Bronchial epithelial cell (primary cell): Measurements from ENCODE around the gene TFCP2L1. TPM values are rescaled to one million over a fixed set of nuclear protein-coding genes. Genes with fewer than 3 reads are reported as not detected.

Experiments
- DNase-seq: peaks from one replicate; pipeline ENCODE4 v3.0.0-alpha.2; 2010; ENCODE audit warnings: low read depth
- FAIRE-seq: peaks from 2 replicates; lab custom pipeline; 2011; peaks lifted over from hg19 to GRCh38; lab: Jason Lieb, UNC
- H3K27me3 ChIP-seq: 2 replicates; pipeline ENCODE4 v1.5.1; 2011; ENCODE audit warnings: low read length; ENCODE audit not compliant: control insufficient read depth, insufficient read depth
- H3K36me3 ChIP-seq: 2 replicates; pipeline ENCODE4 v1.5.1; 2011; ENCODE audit warnings: low read length; ENCODE audit not compliant: control insufficient read depth, insufficient read depth
- H3K4me3 ChIP-seq: 2 replicates; pipeline ENCODE4 v1.5.1; 2011; ENCODE audit warnings: mild to moderate bottlenecking, low read depth, low read length, control low read depth
- CTCF ChIP-seq: IDR thresholded peaks from 2 replicates; pipeline ENCODE4 v1.5.1; 2011; ENCODE audit warnings: mild to moderate bottlenecking, moderate library complexity, low read length, control low read depth, inconsistent platforms; ENCODE audit not compliant: insufficient read depth, severe bottlenecking
- total RNA-seq: library from RNA; depleted of rRNA; stranded (reverse); fragments of >200 nt; gene quantifications from 2 replicates; pipeline ENCODE4 v1.2.1, GENCODE V29; 2014

TFCP2L1 gene
- total RNA-seq, 1 donor from 2014 or later = 5.5 TPM

- Histone ChIP-seq H3K4me3 (no peak overlapping the region), H3K27me3 (no peaks in the 10 kb centered on the region), H3K36me3 (no peaks in the 10 kb centered on the region)
- no peak for TF ChIP-seq CTCF
- DNase-seq (no peak), FAIRE-seq (no peak)
These were observed 107.1 kb downstream of the TFCP2L1 start for GRCh38 chr2:121177896-121178295.

DNA sequence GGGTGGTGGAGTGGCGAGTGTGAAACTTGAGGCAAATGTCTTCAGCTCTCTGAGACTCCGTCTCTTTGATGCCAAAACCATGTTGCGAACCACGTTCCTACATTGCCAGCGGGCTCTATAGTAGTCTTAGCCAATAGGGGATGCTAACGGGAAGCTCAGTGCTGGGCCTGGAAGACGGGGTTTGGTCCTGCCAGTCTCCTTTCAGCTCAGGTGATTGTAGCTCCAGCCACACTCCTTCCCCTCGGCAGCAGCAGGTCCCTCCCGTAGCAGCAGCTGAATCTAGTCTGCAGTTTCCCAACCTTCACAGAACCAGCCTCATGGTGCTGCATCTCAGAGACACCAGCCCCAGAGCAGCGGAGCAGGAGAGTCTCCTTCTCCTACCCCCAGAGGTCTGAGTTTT, 109.7 kb downstream of the TFCP2L1 start:
- Histone ChIP-seq H3K27me3 (no peaks in the 10 kb centered on the region), H3K36me3 (no peaks in the 10 kb centered on the region), H3K4me3 (no peak overlapping the region)
- no peak for TF ChIP-seq CTCF
- no peak for DNase-seq
- FAIRE-seq = peak; percentile 47

DNA sequence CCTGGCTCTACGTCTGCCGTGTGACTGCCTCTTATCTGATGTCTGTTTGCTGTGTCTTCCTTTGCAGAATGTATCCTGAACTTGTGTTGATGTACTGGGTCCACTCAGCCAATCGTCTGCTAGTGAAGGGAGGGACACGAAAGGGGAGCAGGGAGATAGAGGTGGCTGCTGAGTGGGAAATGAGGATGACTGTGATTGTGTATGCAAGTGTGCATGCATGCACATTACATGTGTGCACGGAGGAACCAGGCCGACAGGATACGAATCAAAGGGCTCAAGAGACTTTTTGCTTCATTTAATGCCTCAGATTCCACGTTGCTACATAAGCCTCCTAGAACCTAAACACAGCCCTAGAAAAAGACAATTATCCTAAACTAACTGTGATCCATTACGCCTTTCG, 111.2 kb downstream of the TFCP2L1 start:
- Histone ChIP-seq H3K4me3 (no peak overlapping the region), H3K36me3 (no peaks in the 10 kb centered on the region), H3K27me3 (no peaks in the 10 kb centered on the region)
- DNase-seq (no peak), FAIRE-seq (peak; percentile 86)
- TF ChIP-seq CTCF = no peak

DNA sequence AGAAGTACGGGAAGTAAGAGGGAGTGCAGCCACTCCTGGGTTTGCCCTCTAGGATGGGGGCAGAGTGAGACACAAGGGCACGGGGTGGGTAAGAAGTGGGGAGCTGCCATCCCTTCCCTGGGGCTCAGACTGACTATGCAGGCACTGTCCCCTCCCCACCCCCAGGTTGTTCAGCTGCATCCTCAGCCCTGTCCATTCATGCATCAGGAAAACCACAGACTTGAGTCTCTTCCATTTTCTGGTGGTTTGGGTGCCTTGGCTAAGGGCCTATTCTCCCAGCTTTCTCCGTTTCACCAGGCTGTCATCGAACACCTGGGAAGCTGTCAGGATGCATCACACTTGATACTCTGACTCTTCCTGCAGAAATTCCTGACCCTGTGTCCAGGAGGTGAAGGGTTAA, 111.9 kb downstream of the TFCP2L1 start:
- no peaks in the 10 kb centered on the region for H3K27me3 ChIP-seq
- H3K36me3 ChIP-seq = no peaks in the 10 kb centered on the region
- FAIRE-seq (peak; percentile 64), DNase-seq (peak; percentile 91)
- no peak for TF ChIP-seq CTCF
- H3K4me3 ChIP-seq = no peak overlapping the region

GRCh38 chr2:121172456-121172855, 112.5 kb downstream of the TFCP2L1 start:
- no peak for TF ChIP-seq CTCF
- DNase-seq = no peak
- no peaks in the 10 kb centered on the region for H3K27me3 ChIP-seq
- H3K36me3 ChIP-seq = no peaks in the 10 kb centered on the region
- no peak overlapping the region for H3K4me3 ChIP-seq
- FAIRE-seq = no peak

- no peak overlapping the region for H3K4me3 ChIP-seq
- H3K27me3 ChIP-seq = no peaks in the 10 kb centered on the region
- DNase-seq (no peak), FAIRE-seq (no peak)
- H3K36me3 ChIP-seq = no peaks in the 10 kb centered on the region
- no peak for TF ChIP-seq CTCF
These were observed 113.3 kb downstream of the TFCP2L1 start for GRCh38 chr2:121171625-121172119.
